Natural killer cell treated with Interleukin-12 subunit alpha and Interleukin-12 subunit beta and Interleukin-15 and Interleukin-18, amount 100 ng/mL, for 72 hours (primary cell): ENCODE measurements around the gene RCCD1. TPM values are rescaled to one million over a fixed set of nuclear protein-coding genes. Genes with fewer than 3 reads are reported as not detected.

Experiments
- ATAC-seq, 2 donors: fragments of 150-1000 bp; cut with Tn5 transposase in 1 of 2; sonication (Bioruptor Pico), chemical (Tn5 transposase) in 1 of 2; 2 replicates each; pipeline ENCODE4 v1.10.0; 2021
- DNase-seq: peaks from one replicate; pipeline ENCODE4 v3.0.0; 2022; ENCODE audit warnings: low spot score
- H3K27ac Mint-ChIP-seq, 2 donors: 1 replicate in 1 of 2; 2 replicates in 1 of 2; pipeline ENCODE4 v1.8.0; 2022; ENCODE audit warnings: mixed read lengths in 2 of 2, mild to moderate bottlenecking in 1 of 2, moderate library complexity in 1 of 2
- H3K27me3 Mint-ChIP-seq, 2 donors: 1 replicate in 1 of 2; 2 replicates in 1 of 2; pipeline ENCODE4 v1.8.0; 2022; ENCODE audit warnings: mixed read lengths in 2 of 2
- H3K36me3 Mint-ChIP-seq: one replicate; pipeline ENCODE4 v1.8.0; 2022; ENCODE audit warnings: mixed read lengths
- H3K4me1 Mint-ChIP-seq, 2 donors: 1 replicate in 1 of 2; 2 replicates in 1 of 2; pipeline ENCODE4 v1.8.0; 2022; ENCODE audit warnings: low read depth in 2 of 2, mixed read lengths in 2 of 2, mild to moderate bottlenecking in 1 of 2
- H3K4me3 Mint-ChIP-seq: one replicate; pipeline ENCODE4 v1.8.0; 2022; ENCODE audit warnings: mixed read lengths
- H3K9me3 Mint-ChIP-seq: 2 replicates; pipeline ENCODE4 v1.8.0; 2022; ENCODE audit warnings: mixed read lengths
- total RNA-seq, 2 donors: library from RNA; stranded (reverse); gene quantifications; one replicate each; pipeline ENCODE4 v1.2.3, GENCODE V29; 2022

Gene RCCD1
- total RNA-seq, 2 donors from 2014 or later: 10.8 to 29.2 TPM

- peaks cover 13% of the 10 kb centered on the region for H3K36me3 Mint-ChIP-seq
- H3K27me3 Mint-ChIP-seq: no peaks in the 10 kb centered on the region
These were observed 46.5 kb downstream of the RCCD1 start for GRCh38 chr15:91001209-91001608.

DNA sequence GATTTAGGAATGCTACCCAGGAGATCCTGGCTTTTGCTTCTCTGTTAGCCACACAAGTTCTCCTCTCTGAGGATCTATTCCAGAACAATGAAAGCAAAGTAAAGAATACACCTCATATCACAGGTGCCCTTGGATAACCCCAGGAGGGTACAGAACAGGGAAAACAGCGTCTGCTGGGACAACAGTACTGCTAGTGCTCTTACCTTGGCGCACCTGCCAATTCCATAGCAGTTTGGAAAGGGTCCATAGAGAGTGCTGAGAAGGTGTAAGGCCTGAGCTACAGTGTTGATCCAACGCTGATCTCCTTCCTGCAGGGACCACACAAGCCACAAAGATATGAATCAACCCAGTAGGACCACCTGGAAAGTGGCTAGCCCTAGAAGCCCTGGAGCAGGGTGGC lies 52.6 kb downstream of the RCCD1 start:
- H3K36me3 Mint-ChIP-seq: peaks cover 25% of the 10 kb centered on the region
- peaks cover 4 to 5% of the 10 kb centered on the region in 2 donors for H3K4me1 Mint-ChIP-seq
- H3K9me3 Mint-ChIP-seq: no peaks in the 10 kb centered on the region
- DNase-seq (no peak), ATAC-seq (no peak)
- H3K27ac Mint-ChIP-seq: peak overlapping the region in 1 of 2 donors; percentile 16
- H3K27me3 Mint-ChIP-seq: no peaks in the 10 kb centered on the region
- no peak overlapping the region for H3K4me3 Mint-ChIP-seq

More at GRCh38 chr15:91001209-91001608, 46.5 kb downstream of the RCCD1 start:
- Mint-ChIP-seq H3K4me3 (no peak overlapping the region), H3K27ac (no peak overlapping the region), H3K9me3 (no peaks in the 10 kb centered on the region), H3K4me1 (peaks cover 1 to 4% of the 10 kb centered on the region in 2 donors)
- DNase-seq (no peak), ATAC-seq (no peak)

Other genes with a start within 250 kb of the RCCD1 start
- gene BLM, start 237.5 kb upstream of the RCCD1 start, total RNA-seq: 10 to 100 TPM; 49.6 to 58.7 TPM
- gene FURIN, start 86.3 kb upstream of the RCCD1 start, total RNA-seq: 100 to 1,000 TPM; 528 to 679 TPM
- 100 to 1,000 TPM; 139 to 140 TPM for gene FES, start 70.4 kb upstream of the RCCD1 start, total RNA-seq
- gene MAN2A2, start 51.6 kb upstream of the RCCD1 start, total RNA-seq: 100 to 1,000 TPM; 172 to 244 TPM
- 10 to 100 TPM; 23.4 to 30.5 TPM for gene HDDC3, start 22.3 kb upstream of the RCCD1 start, total RNA-seq
- gene UNC45A, start 19.6 kb upstream of the RCCD1 start, total RNA-seq: 10 to 100 TPM; 81.9 to 95.3 TPM
- gene PRC1, start 39.7 kb downstream of the RCCD1 start, total RNA-seq: 100 to 1,000 TPM in 1 of 2 donors, 10 to 100 TPM in 1; 84.3 to 160 TPM
- 10 to 100 TPM; 23.6 to 26.5 TPM for gene VPS33B, start 67.7 kb downstream of the RCCD1 start, total RNA-seq
- not detected for gene SV2B, start 145.4 kb downstream of the RCCD1 start, total RNA-seq